ENCODE measurements around the gene PRDM15. TPM values are rescaled to one million over a fixed set of nuclear protein-coding genes. Genes with fewer than 3 reads are reported as not detected.

The PRDM15 gene
- polyA plus RNA-seq, 1 donor (not counting 4 experiments of a cell fraction or from before 2014, with no cell fraction given), result 5.2 TPM

DNA sequence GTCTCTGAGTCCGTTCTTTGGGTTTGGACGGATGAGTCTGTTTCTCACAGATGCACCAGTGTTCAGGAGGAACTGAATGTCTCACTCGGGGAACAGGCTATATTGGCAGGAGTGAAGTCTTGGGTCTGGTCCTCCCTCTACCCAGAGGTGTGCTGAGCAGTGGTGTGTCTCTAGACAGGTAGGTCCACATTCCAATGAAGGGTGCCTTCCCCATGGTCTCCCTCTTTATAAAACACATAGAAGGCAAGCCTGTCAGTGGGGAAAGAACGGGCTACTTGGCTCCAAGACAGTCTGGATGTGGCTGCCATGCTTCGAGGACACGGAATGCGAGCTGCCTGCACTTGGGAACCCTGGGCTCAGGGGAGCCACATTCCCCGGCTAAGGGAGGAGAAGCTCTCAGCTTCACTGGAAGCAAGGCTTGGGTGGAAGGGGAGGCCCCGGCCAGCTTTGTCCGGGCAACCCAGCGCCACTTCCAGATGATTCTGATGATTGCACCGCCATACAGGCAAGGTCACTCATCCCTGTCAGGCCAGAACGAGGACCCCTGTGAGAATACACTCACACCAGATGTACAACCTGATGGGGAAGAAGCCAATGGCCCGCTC is 82.6 kb downstream of the PRDM15 start:
- FAIRE-seq, result no peak
- H3K36me3 ChIP-seq (ENCODE audit: control insufficient read depth in 2 of 2, extremely low read depth in 1 of 2, insufficient read depth in 2 of 2, low read length in 2 of 2), result peaks cover 4 to 9% of the 10 kb centered on the region in 2 experiments

GRCh38 chr21:41795726-41796125 is 83.4 kb downstream of the PRDM15 start:
- Histone ChIP-seq H2AFZ (ENCODE audit: control insufficient read depth, low read length) (no peak overlapping the region), H3K9ac (ENCODE audit: control insufficient read depth, extremely low read depth, insufficient read depth, low read length) (no peak overlapping the region), H4K20me1 (ENCODE audit: control insufficient read depth, extremely low read depth, insufficient read depth, low read length) (no peaks in the 10 kb centered on the region), H3K36me3 (ENCODE audit: control insufficient read depth in 2 of 2, extremely low read depth in 1 of 2, insufficient read depth in 2 of 2, low read length in 2 of 2) (peaks cover 4 to 6% of the 10 kb centered on the region in 2 experiments), H3K79me2 (ENCODE audit: control insufficient read depth, insufficient read depth, low read length) (no peaks in the 10 kb centered on the region), H3K4me1 (ENCODE audit: control insufficient read depth, extremely low read depth, insufficient read depth, low read length) (no peaks in the 10 kb centered on the region), H3K9me1 (ENCODE audit: control insufficient read depth, extremely low read depth, insufficient read depth, low read length) (no peaks in the 10 kb centered on the region), H3K4me2 (ENCODE audit: control insufficient read depth, extremely low read depth, insufficient read depth, low read depth, low read length) (no peak overlapping the region), H3K9me3 (ENCODE audit: control insufficient read depth, low read depth, low read length) (peaks cover 2% of the 10 kb centered on the region), H3K27ac (ENCODE audit: control insufficient read depth, insufficient read depth, low read length) (no peak overlapping the region), H3K27me3 (ENCODE audit: control insufficient read depth, extremely low read depth, insufficient read depth, low read length) (no peaks in the 10 kb centered on the region), H3K4me3 (ENCODE audit: control insufficient read depth in 2 of 3, extremely low read depth in 1 of 3, insufficient read depth in 2 of 3, low read depth in 1 of 3, low read length in 3 of 3) (no peak overlapping the region)
- DNase-seq (ENCODE audit: low read depth, low spot score) (no peak), FAIRE-seq (no peak)
- TF ChIP-seq EZH2 (IDR thresholded peaks at IDR 0.05; ENCODE audit: low read length) (no peak), CTCF (optimal IDR thresholded peaks at IDR 0.05 in 1 of 3, IDR thresholded peaks at IDR 0.05 in 1 of 3, conservative IDR thresholded peaks at IDR 0.05 in 1 of 3; ENCODE audit: extremely low read depth in 1 of 3, insufficient read depth in 2 of 3, low read length in 3 of 3) (no peak)
- dilution Hi-C loops (cut with MboI; ENCODE audit: extremely low pct_ligation_motif_present, low sequenced_read_pairs), result no loop called here

More for the DNA sequence above, 82.6 kb downstream of the PRDM15 start:
- Histone ChIP-seq H3K4me2 (ENCODE audit: control insufficient read depth, extremely low read depth, insufficient read depth, low read depth, low read length) (no peak overlapping the region), H3K27me3 (ENCODE audit: control insufficient read depth, extremely low read depth, insufficient read depth, low read length) (no peaks in the 10 kb centered on the region), H3K79me2 (ENCODE audit: control insufficient read depth, insufficient read depth, low read length) (no peaks in the 10 kb centered on the region), H3K4me1 (ENCODE audit: control insufficient read depth, extremely low read depth, insufficient read depth, low read length) (no peaks in the 10 kb centered on the region), H3K9me1 (ENCODE audit: control insufficient read depth, extremely low read depth, insufficient read depth, low read length) (no peaks in the 10 kb centered on the region), H3K9me3 (ENCODE audit: control insufficient read depth, low read depth, low read length) (peaks cover 2% of the 10 kb centered on the region), H3K27ac (ENCODE audit: control insufficient read depth, insufficient read depth, low read length) (no peak overlapping the region), H4K20me1 (ENCODE audit: control insufficient read depth, extremely low read depth, insufficient read depth, low read length) (no peaks in the 10 kb centered on the region), H3K4me3 (ENCODE audit: control insufficient read depth in 2 of 3, extremely low read depth in 1 of 3, insufficient read depth in 2 of 3, low read depth in 1 of 3, low read length in 3 of 3) (no peak overlapping the region), H2AFZ (ENCODE audit: control insufficient read depth, low read length) (no peak overlapping the region), H3K9ac (ENCODE audit: control insufficient read depth, extremely low read depth, insufficient read depth, low read length) (no peak overlapping the region)
- no peak for DNase-seq (ENCODE audit: low read depth, low spot score)
- TF ChIP-seq CTCF (optimal IDR thresholded peaks at IDR 0.05 in 1 of 3, IDR thresholded peaks at IDR 0.05 in 1 of 3, conservative IDR thresholded peaks at IDR 0.05 in 1 of 3; ENCODE audit: extremely low read depth in 1 of 3, insufficient read depth in 2 of 3, low read length in 3 of 3) (no peak), EZH2 (IDR thresholded peaks at IDR 0.05; ENCODE audit: low read length) (no peak)
- dilution Hi-C loops (cut with MboI; ENCODE audit: extremely low pct_ligation_motif_present, low sequenced_read_pairs), result no loop called here
